Activated naive CD8-positive, alpha-beta T cell (primary cell): ENCODE measurements around the gene CCDC137.

ENCODE experiments used
- H3K27ac Mint-ChIP-seq: one replicate; pipeline ENCODE4 v1.8.0; 2021; ENCODE audit warnings: mixed read lengths
- H3K27me3 Mint-ChIP-seq: one replicate; pipeline ENCODE4 v1.8.0; 2021; ENCODE audit warnings: mixed read lengths
- H3K36me3 Mint-ChIP-seq: one replicate; pipeline ENCODE4 v1.8.0; 2021; ENCODE audit warnings: mixed read lengths
- H3K4me1 Mint-ChIP-seq: one replicate; pipeline ENCODE4 v1.8.0; 2021; ENCODE audit warnings: low read depth, mixed read lengths
- H3K4me3 Mint-ChIP-seq: one replicate; pipeline ENCODE4 v1.8.0; 2021; ENCODE audit warnings: mild to moderate bottlenecking, mixed read lengths
- H3K9me3 Mint-ChIP-seq: one replicate; pipeline ENCODE4 v1.8.0; 2021; ENCODE audit warnings: low read depth, mixed read lengths

Gene CCDC137

DNA sequence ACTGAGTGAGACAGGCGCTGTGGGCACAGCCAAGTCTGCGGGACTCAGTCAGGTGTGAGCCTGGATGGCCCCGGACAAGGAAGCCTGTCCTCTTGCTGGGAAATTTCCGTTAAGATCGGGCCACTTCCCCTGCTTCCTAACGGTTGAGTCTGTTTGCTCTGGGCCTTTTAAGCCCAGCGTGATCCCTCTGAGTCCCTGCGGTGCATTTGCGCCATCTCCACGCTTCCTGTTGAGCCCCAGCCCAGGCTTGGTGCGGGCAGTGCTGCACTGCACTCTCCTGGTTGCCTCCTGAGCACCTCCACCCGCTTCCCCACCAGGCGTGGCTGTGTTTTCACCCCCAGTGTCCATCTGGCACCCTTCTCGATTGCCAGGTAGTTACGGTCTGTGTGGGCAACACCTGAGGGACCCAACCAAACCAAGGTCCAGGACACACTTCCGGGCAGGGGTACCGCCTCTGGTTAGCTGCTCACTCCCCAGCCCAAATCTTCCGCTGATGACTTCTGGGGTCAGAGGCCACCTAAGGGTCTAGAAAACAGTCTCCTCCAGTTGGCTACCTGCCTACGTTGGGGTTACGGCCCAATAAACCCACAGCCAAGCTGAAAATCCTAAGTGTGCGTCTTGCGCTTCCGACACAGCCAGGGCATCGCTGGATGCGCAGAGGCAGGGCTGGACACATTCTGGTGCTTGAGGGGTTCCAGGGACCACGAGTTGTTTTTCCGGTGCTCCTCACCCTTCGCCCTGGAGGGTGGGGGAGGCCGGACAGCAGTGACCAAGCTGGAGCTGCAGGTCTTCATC, 44.2 kb downstream of the CCDC137 start:
- peak overlapping the region; percentile 80 for H3K4me3 Mint-ChIP-seq
- H3K9me3 Mint-ChIP-seq: no peaks in the 10 kb centered on the region
- H3K27me3 Mint-ChIP-seq: no peaks in the 10 kb centered on the region
- H3K4me1 Mint-ChIP-seq: peaks cover 12% of the 10 kb centered on the region
- H3K36me3 Mint-ChIP-seq: no peaks in the 10 kb centered on the region
- peak overlapping the region; percentile 80 for H3K27ac Mint-ChIP-seq

DNA sequence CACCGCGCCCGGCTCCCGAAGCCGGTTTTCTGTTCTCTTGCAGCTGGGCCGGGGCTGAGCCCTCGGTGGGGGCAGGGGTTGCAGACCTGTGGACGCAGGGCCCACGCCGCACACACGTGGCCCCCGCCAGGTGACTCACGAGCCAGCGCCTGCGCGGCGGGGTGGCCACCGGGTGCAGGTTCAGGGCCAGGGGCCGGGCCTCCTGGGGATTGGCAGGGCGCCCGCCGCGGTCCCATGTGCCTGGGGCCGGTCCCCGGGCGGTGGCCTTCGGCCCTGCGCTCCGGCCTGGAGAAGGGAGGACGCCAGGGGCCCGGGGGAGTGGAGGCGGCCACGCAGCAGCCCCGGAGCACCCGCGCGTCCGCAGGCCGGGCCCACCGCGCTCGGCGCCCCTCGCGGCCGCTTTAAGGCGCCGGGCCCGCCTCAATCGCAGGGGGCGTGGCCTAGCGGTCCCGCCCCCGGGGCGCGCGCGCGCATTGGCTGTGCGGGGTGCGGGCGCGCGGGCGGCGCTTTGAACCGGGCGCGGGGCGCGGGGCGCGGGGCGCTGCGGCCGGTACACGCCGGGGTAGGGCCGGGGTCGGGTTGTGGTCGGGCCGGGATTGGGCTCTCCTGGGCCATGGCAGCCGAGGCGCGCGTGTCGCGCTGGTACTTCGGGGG, 45.4 kb downstream of the CCDC137 start, which contains the start of gene SLC25A10:
SLC25A10 (plus strand) TSS at position 471 of the 654 bp plus-strand sequence; CDS start at position 614, 143 bp downstream.
- peaks cover 10% of the 10 kb centered on the region for H3K4me1 Mint-ChIP-seq
- peak within 1 kb of the TSS; percentile 91 for H3K4me3 Mint-ChIP-seq
- H3K9me3 Mint-ChIP-seq: no peaks in the 10 kb centered on the region
- peak within 1 kb of the TSS; percentile 80 for H3K27ac Mint-ChIP-seq
- no peaks in the 10 kb centered on the region for H3K36me3 Mint-ChIP-seq
- no peaks in the 10 kb centered on the region for H3K27me3 Mint-ChIP-seq

DNA sequence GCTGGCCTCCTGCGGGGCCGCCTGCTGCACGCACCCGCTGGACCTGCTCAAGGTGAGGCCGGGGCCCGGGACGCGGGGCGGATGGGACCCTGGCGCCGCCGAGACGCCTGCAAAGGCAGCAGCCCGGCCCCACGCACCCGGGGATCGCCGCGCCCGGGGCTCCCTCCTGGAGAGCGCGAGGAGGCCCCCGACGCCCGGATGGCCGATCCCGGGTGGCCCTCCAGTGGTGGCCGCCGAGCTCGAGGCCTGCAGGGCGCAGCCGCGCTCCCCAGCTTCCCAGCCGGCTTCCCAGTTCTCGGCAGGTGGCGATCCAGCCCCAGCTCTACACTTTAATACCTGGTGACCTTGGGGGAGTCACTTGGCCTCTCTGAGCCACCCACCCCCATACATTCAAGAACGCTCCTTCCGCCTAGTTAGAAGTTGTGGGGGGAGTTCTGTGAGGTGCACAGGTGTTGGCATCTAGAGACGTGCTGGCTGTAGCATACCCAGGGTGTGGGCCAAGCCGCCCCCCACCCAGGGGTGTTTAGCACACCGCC, 46.0 kb downstream of the CCDC137 start:
- Mint-ChIP-seq H3K4me1 (peaks cover 10% of the 10 kb centered on the region), H3K36me3 (no peaks in the 10 kb centered on the region), H3K27me3 (no peaks in the 10 kb centered on the region), H3K9me3 (no peaks in the 10 kb centered on the region), H3K4me3 (peak overlapping the region; percentile 91), H3K27ac (peak overlapping the region; percentile 54)

DNA sequence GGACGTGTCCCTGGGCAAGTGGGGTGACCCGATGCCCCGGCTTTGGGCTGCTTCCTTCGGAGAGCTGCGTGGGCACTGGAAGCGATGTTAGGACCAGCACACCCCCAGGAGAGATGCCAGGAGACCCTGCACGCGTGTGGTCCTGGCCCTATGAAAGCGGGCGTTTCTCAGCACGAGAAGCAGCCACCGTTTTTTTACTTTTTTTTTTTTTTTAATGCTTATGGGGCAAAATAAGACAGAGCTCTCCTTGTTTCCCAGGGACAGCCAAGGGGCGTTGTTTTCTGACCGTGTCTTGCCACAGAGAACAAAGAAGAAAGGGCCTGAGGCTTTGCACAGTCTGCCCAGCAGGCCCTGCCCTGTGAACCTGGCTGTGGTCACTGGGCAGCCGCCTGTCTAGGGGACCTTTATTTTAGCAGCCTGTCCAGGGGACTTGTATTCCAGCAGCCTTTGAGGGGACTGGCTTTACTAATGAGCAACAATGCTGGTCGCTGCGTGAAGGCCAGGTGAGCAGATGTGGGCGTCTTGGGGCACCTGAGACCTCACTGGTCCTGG, 46.5 kb downstream of the CCDC137 start:
- Mint-ChIP-seq H3K4me3 (peak overlapping the region; percentile 91), H3K4me1 (peaks cover 10% of the 10 kb centered on the region), H3K27ac (peak overlapping the region; percentile 54), H3K36me3 (no peaks in the 10 kb centered on the region), H3K27me3 (no peaks in the 10 kb centered on the region), H3K9me3 (no peaks in the 10 kb centered on the region)

DNA sequence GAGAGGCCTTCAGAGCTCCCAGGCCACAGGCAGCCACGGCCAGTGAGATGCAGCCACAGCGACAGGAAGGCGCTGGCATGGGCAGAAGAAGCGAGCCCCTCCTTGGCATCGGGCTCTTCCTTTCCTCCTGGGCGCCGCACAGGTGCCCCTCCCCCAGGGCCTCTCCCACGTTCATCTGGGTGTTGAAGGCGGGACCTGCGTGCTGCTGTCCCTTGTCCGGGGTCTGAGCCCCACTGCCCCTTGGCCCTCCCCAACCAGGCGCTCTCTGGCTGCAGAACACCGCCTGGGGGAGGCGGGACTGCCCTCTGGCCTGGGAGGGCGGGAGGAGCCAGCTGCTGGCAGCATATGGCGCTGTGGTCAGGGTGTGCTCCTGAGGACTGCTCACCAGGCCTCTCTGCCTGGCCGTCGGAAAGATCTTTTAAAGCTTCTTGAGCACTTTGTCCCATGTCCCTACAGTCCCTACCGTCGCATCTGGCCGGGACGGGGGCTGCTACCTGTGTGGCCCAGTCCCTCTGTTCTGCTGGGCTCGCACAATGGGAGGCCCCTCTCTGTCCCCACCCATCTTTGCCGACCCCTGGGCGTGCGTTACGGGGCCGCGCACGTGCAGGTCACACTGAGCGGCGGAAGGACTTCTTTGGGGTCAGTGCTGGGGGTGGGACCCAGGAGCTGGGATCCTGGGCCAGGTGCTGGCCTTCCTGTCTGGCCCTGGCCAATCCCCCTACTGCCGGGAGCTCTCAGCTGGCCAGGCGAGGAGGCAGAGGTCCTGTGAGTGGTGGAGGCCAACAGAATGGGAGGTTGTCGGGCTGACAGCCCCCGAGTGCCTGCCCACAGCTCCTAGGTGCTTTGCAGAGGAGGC, 47.2 kb downstream of the CCDC137 start:
- Mint-ChIP-seq H3K36me3 (no peaks in the 10 kb centered on the region), H3K4me1 (peaks cover 10% of the 10 kb centered on the region), H3K27me3 (no peaks in the 10 kb centered on the region), H3K4me3 (peak overlapping the region; percentile 91), H3K27ac (no peak overlapping the region), H3K9me3 (no peaks in the 10 kb centered on the region)

DNA sequence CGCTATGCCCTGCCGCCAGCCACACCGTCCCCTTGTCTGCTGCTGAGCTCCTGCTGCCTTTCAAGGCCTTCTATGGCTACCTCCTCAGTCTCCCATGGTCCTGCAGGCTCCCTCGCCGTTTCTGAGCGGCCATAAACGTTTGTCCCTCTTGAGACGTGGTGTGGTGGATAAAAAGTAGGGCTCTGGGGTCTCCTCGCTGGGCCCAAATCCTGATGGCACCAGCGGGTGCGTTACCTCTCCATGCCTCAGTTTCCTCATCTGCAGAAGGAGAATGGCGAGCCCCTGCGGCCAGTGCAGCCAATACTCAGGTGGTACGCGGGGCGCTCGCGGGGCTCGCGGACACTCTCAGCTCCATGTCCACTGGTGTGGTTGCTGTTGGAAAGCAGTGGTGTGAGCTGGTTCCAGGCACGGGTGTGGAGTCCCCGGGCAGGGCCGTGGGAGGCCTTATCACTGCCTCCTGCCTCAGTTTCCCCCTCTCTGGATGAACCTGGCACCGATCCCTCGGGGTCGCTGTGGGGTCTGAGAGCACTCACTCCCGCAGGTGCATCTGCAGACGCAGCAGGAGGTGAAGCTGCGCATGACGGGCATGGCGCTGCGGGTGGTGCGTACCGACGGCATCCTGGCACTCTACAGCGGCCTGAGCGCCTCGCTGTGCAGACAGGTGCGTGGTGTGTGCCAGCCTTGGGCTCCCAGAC, 48.0 kb downstream of the CCDC137 start:
- H3K4me3 Mint-ChIP-seq: peak overlapping the region; percentile 13
- H3K4me1 Mint-ChIP-seq: peaks cover 10% of the 10 kb centered on the region
- no peaks in the 10 kb centered on the region for H3K9me3 Mint-ChIP-seq
- H3K27ac Mint-ChIP-seq: no peak overlapping the region
- H3K36me3 Mint-ChIP-seq: no peaks in the 10 kb centered on the region
- H3K27me3 Mint-ChIP-seq: no peaks in the 10 kb centered on the region

DNA sequence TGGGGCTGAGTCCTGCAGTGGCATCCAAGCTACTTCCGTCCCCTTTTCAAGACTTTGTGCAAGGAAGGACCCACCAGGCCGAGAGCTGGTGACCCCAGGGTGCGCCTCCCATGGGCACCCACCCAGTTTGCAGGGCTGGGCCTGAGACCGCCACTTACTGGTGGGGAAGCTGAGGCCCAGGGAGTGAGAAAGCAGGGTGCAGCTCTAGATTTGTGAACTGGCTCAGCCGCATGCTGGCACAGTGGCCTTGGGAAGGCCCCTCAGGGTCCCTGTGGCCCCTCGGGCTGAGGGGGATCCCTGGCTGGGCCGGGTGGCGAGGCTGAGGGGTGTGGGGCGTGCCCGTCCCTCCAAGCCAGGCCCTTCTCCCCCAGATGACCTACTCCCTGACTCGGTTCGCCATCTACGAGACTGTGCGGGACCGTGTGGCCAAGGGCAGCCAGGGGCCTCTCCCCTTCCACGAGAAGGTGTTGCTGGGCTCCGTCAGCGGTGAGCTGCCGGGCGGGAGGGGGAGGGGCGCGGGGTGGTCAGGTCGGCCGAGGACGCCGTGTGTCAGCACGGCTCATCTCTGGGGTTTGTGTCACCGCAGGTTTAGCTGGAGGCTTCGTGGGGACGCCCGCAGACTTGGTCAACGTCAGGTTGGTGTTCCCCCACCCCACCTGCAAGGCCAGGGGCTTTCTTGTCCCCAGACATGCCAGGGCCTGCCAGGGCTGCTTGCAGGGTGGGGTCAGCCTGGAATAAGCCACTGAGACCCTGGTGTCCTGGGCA, 48.8 kb downstream of the CCDC137 start:
- no peaks in the 10 kb centered on the region for H3K9me3 Mint-ChIP-seq
- H3K4me1 Mint-ChIP-seq: peaks cover 10% of the 10 kb centered on the region
- H3K4me3 Mint-ChIP-seq: no peak overlapping the region
- no peaks in the 10 kb centered on the region for H3K27me3 Mint-ChIP-seq
- H3K27ac Mint-ChIP-seq: no peak overlapping the region
- no peaks in the 10 kb centered on the region for H3K36me3 Mint-ChIP-seq

DNA sequence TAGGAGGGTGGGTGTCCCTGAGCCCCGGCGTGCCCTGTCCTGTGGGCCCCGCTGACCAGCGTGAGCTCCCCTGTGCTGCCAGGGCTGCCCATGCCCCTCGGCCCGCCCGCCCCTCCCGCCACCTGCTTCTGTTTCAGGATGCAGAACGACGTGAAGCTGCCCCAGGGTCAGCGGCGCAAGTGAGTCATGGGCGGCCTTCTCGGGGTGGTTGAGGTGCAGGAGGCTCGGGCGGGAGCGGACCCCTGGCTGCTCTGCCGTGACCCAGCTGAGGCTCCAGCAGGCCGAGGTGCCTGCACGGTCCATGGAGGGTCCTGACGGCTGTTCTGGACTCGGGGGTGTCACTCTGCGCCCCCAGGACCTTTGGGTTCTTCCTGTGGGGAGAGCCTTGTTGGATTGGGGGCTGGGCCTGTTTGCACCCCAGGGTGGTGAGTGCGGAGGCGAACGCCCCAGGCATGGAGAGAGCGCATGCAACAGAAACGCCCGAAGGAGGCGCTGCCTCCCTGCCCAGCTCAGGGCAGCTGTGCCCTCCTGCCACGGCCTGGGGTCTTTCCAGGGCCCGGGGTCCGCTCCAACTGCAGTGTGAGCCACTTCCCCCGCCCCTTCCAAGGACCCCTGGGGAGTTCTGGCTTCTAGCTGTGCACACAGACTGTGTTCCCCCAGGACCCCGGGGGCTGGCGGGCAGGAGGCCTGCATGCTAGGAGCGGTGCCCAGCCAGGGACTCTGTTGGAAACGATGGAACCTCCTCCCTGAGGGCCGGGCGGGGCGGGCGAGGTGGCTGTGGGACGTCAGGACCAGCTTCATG, 49.5 kb downstream of the CCDC137 start:
- no peaks in the 10 kb centered on the region for H3K36me3 Mint-ChIP-seq
- H3K4me1 Mint-ChIP-seq: peaks cover 4% of the 10 kb centered on the region
- no peaks in the 10 kb centered on the region for H3K27me3 Mint-ChIP-seq
- H3K4me3 Mint-ChIP-seq: no peak overlapping the region
- H3K9me3 Mint-ChIP-seq: no peaks in the 10 kb centered on the region
- no peak overlapping the region for H3K27ac Mint-ChIP-seq

DNA sequence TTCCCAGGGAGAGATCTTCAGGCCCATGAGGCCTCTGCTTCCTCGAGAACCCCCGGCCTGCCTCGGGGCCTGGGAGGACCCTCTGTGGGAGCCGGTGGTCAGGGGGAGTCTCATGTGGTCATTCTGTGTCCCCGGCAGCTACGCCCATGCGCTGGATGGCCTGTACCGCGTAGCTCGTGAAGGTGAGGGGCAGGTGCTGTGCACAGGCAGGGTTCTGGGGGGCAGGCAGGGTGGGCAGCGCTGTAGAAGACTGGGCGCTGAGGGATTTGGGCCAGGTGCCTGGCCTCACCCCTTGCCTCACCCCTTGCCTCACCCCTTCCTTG, 50.1 kb downstream of the CCDC137 start:
- Mint-ChIP-seq H3K27me3 (no peaks in the 10 kb centered on the region), H3K9me3 (no peaks in the 10 kb centered on the region), H3K36me3 (no peaks in the 10 kb centered on the region), H3K4me1 (peaks cover 4% of the 10 kb centered on the region), H3K27ac (no peak overlapping the region), H3K4me3 (no peak overlapping the region)

DNA sequence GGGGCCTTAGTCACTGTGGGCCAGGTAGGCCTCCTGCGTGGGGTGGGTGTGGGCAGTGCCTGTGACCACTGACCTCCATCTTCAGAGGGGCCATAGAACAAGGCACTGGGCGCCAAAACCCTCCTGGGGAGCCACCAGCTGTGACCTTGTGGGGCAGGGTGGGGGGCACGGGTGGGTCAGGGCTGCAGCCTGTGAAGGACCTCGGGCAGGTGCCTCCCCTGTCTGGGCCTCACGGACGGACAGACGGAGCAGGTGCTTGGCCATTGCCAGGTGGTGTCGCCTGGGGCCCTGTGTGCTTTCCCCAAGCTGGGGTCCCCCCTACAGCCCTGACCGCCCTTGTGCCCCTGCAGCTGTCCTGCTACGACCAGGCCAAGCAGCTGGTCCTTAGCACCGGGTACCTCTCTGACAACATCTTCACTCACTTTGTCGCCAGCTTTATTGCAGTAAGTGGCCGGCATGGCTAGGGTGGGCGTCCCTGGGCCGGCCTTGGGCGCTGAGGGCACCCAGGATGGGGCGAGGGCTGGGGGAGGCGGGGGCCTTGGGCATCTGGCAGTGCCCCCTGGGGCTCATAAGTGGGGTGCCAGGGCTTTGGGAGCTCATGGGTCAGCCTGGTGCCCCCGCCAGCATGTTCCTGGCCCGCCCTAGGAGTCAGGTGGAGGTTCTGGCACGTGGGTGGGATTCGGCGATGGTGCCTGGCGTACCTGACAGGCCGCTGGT, 50.7 kb downstream of the CCDC137 start:
- H3K27ac Mint-ChIP-seq: no peak overlapping the region
- H3K4me1 Mint-ChIP-seq: peaks cover 4% of the 10 kb centered on the region
- H3K9me3 Mint-ChIP-seq: no peaks in the 10 kb centered on the region
- H3K27me3 Mint-ChIP-seq: no peaks in the 10 kb centered on the region
- no peak overlapping the region for H3K4me3 Mint-ChIP-seq
- no peaks in the 10 kb centered on the region for H3K36me3 Mint-ChIP-seq

DNA sequence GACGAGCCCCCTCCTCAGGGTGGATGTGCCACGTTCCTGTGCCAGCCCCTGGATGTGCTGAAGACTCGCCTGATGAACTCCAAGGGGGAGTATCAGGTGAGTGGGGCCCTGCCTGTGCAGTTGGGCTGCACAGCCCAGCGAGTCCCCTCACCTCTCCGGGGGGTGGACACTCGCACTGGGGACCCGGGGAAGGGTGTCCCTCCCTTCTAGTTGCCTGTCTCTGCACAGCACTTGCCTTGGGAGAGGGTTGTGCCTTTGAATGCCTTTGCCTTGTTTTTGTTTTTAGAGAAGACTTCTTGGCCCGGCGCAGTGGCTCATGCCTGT, 51.2 kb downstream of the CCDC137 start:
- Mint-ChIP-seq H3K4me3 (no peak overlapping the region), H3K9me3 (no peaks in the 10 kb centered on the region), H3K27me3 (no peaks in the 10 kb centered on the region), H3K4me1 (peaks cover 3% of the 10 kb centered on the region), H3K36me3 (no peaks in the 10 kb centered on the region), H3K27ac (no peak overlapping the region)

DNA sequence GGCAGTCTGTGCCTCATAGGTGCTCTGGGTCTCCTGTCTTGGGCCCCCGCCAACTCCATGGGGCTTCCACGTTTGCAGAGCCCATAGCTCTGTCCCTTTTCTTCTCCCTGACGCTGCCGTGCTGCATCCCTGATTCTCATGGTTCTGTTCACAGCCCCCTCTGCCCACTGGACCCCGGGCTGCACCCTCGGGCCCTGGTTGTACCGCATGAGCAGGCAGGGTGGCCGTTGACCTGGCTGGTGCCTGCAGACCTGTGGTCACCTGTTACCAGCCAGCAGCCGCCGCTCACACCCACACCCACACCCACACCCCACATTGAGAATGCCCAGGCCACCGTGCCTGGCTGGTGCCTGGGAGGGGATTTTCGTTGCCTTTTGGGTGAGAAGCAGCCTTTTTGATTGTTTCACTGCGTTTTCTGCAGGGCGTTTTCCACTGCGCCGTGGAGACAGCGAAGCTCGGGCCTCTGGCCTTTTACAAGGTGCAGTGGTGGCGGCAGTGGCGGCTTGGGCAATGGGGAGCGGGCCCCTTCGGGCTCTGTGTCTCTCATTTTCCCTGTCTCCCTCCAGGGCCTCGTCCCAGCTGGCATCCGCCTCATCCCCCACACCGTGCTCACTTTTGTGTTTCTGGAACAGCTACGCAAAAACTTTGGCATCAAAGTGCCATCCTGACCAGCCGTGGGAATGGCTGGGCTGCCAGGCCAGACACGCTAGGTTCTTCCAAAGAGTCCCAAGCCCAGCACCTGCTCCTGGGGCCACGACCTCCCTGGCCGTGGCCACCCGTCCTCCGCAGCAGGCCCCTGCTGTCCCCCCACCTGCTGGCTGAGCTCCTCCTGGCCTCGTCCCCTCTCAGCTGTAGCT, 53.1 kb downstream of the CCDC137 start:
- H3K27ac Mint-ChIP-seq: no peak overlapping the region
- H3K27me3 Mint-ChIP-seq: peaks cover 2% of the 10 kb centered on the region
- H3K4me1 Mint-ChIP-seq: no peaks in the 10 kb centered on the region
- no peaks in the 10 kb centered on the region for H3K9me3 Mint-ChIP-seq
- no peak overlapping the region for H3K4me3 Mint-ChIP-seq
- H3K36me3 Mint-ChIP-seq: no peaks in the 10 kb centered on the region
